Caco-2 (cell line): ENCODE measurements around the gene LGR6. TPM values are rescaled to one million over a fixed set of nuclear protein-coding genes. Genes with fewer than 3 reads are reported as not detected.

Experiments used
- BruUV-seq: library from RNA; stranded (reverse); fragments of 400-500 nt; replicated peaks from 2 replicates; lab custom pipeline; 2021; lab: Mats Ljungman, UMichigan
- CTCF ChIA-PET: fragments of 300-600 bp; sonication (Branson Sonifier 250); formaldehyde crosslinking; loops from one replicate; lab custom pipeline; 2022; ENCODE audit warnings: antibody characterized with exemption; lab: Charles Lee
- POLR2A ChIA-PET: fragments of 300-600 bp; sonication (Branson Sonifier 250); formaldehyde crosslinking; loops from one replicate; lab custom pipeline; 2022; ENCODE audit warnings: antibody characterized with exemption; lab: Charles Lee
- DNase-seq, 2 experiments: peaks; one replicate each; pipeline versions ENCODE4 v3.0.0 to v3.0.0-alpha.2; 2020 to 2022
- H3K27me3 ChIP-seq: replicated peaks from 2 replicates; pipeline ENCODE4 v1.6.0; 2011; ENCODE audit warnings: low read length; ENCODE audit not compliant: control insufficient read depth, insufficient read depth
- H3K36me3 ChIP-seq: 2 replicates; pipeline ENCODE4 v1.5.1; 2011; ENCODE audit warnings: low read length; ENCODE audit not compliant: control insufficient read depth, insufficient read depth
- H3K4me1 ChIP-seq: fragments of 250-450 bp; sonication (Bioruptor Pico); 2 replicates; pipeline ENCODE4 v1.5.1; 2020; ENCODE audit warnings: mild to moderate bottlenecking
- H3K4me3 ChIP-seq: 2 replicates; pipeline ENCODE4 v1.5.1; 2011; ENCODE audit warnings: low read depth, mild to moderate bottlenecking, control low read depth, low read length
- H3K9me3 ChIP-seq: fragments of 250-450 bp; sonication (Bioruptor Pico); 2 replicates; pipeline ENCODE4 v1.5.1; 2020; ENCODE audit warnings: mild to moderate bottlenecking, moderate library complexity
- H3K27ac Mint-ChIP-seq: one replicate; pipeline ENCODE4 v1.8.0; 2022; ENCODE audit warnings: mixed read lengths; ENCODE audit not compliant: unreplicated experiment
- H3K27me3 Mint-ChIP-seq: one replicate; pipeline ENCODE4 v1.8.0; 2022; ENCODE audit warnings: mixed read lengths; ENCODE audit not compliant: insufficient read depth, unreplicated experiment
- H3K36me3 Mint-ChIP-seq: one replicate; pipeline ENCODE4 v1.8.0; 2022; ENCODE audit warnings: mild to moderate bottlenecking, mixed read lengths; ENCODE audit not compliant: insufficient read depth, unreplicated experiment
- H3K4me1 Mint-ChIP-seq: one replicate; pipeline ENCODE4 v1.8.0; 2022; ENCODE audit warnings: low read depth, mixed read lengths; ENCODE audit not compliant: unreplicated experiment
- H3K4me3 Mint-ChIP-seq: one replicate; pipeline ENCODE4 v1.8.0; 2022; ENCODE audit warnings: mild to moderate bottlenecking, moderate library complexity, mixed read lengths; ENCODE audit not compliant: unreplicated experiment
- H3K9me3 Mint-ChIP-seq: one replicate; pipeline ENCODE4 v1.8.0; 2022; ENCODE audit warnings: mixed read lengths; ENCODE audit not compliant: unreplicated experiment
- CTCF ChIP-seq, 2 experiments: fragments of 200-600 bp in 1 of 2; IDR thresholded peaks; 1 replicate in 1 of 2; 2 replicates in 1 of 2; pipeline versions ENCODE4 v1.5.1 to v1.8.0; 2011 to 2022; ENCODE audit warnings: antibody characterized with exemption in 1 of 2, control low read depth in 1 of 2, inconsistent platforms in 1 of 2, low read depth in 1 of 2, low read length in 1 of 2, mild to moderate bottlenecking in 1 of 2, moderate library complexity in 1 of 2; ENCODE audit not compliant: insufficient read depth in 1 of 2, severe bottlenecking in 1 of 2, unreplicated experiment in 1 of 2
- intact Hi-C: fragments of 100-400 bp; cut with micrococcal nuclease; formaldehyde crosslinking; loops from one replicate; pipeline ENCODE4 v1.10.0; 2022; ENCODE audit not compliant: unreplicated experiment
- total RNA-seq: library from RNA; stranded (reverse); gene quantifications from 2 replicates; pipeline ENCODE4 v1.2.3, GENCODE V29; 2022

LGR6 gene
- total RNA-seq, 1 experiment from 2014 or later: 0.36 TPM

- no TSS peak for BruUV-seq
- no peaks in the 10 kb centered on the region for H3K9me3 Mint-ChIP-seq
- peaks cover 18% of the 10 kb centered on the region for H3K27me3 Mint-ChIP-seq
- intact Hi-C loops: no loop called here
- H3K4me3 ChIP-seq: no peak overlapping the region
- TF ChIP-seq CTCF (IDR thresholded peaks at IDR 0.05; ENCODE audit: insufficient read depth in 1 of 2, low read depth in 1 of 2, low read length in 1 of 2, severe bottlenecking in 1 of 2, unreplicated experiment in 1 of 2): no peak
- H3K27ac Mint-ChIP-seq: no peak overlapping the region
- ChIA-PET POLR2A (no interaction called here), CTCF (interaction anchor here (0.6 kb wide), 1 partner anchor 1066 kb away, joined by 4 read pairs; no protein-coding TSS in a partner anchor)
- H3K4me3 Mint-ChIP-seq: no peak overlapping the region
- H3K36me3 Mint-ChIP-seq: no peaks in the 10 kb centered on the region
- H3K27me3 ChIP-seq: no peaks in the 10 kb centered on the region
- no peak for DNase-seq
- no peaks in the 10 kb centered on the region for H3K9me3 ChIP-seq
- no peaks in the 10 kb centered on the region for H3K4me1 ChIP-seq
- H3K4me1 Mint-ChIP-seq: no peaks in the 10 kb centered on the region
- no peaks in the 10 kb centered on the region for H3K36me3 ChIP-seq
Observed at GRCh38 chr1:202279806-202280205, 86.2 kb downstream of the LGR6 start.

DNA sequence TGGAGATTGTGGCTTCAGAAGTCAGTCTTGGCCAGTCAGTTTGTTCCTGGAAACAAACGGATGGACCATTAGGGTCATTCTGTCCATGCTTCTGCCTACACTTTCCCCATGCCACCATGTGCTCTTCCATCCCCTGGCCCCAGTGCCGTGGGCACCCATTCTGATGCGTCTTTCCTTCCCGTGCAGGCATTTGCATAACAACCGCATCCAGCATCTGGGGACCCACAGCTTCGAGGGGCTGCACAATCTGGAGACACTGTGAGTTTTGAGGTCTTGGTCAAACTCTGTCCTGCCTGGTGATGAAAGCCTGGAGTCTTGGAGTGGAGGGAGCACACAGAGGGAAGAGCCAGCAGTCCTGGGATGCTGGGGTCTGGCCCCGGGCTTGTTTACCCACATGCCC, 87.0 kb downstream of the LGR6 start:
- no peak overlapping the region for H3K4me3 Mint-ChIP-seq
- no peak overlapping the region for H3K27ac Mint-ChIP-seq
- Histone ChIP-seq H3K4me1 (no peaks in the 10 kb centered on the region), H3K36me3 (no peaks in the 10 kb centered on the region), H3K27me3 (no peaks in the 10 kb centered on the region), H3K4me3 (no peak overlapping the region), H3K9me3 (no peaks in the 10 kb centered on the region)
- DNase-seq: no peak
- H3K9me3 Mint-ChIP-seq: no peaks in the 10 kb centered on the region
- no peak for TF ChIP-seq CTCF (IDR thresholded peaks at IDR 0.05; ENCODE audit: insufficient read depth in 1 of 2, low read depth in 1 of 2, low read length in 1 of 2, severe bottlenecking in 1 of 2, unreplicated experiment in 1 of 2)
- BruUV-seq: no TSS peak
- H3K4me1 Mint-ChIP-seq: no peaks in the 10 kb centered on the region
- ChIA-PET CTCF (interaction anchor here (0.5 to 0.6 kb wide), 2 partner anchors 9 to 67 kb away, joined by 3 to 4 read pairs; no protein-coding TSS in a partner anchor), POLR2A (no interaction called here)
- intact Hi-C loops: no loop called here
- no peaks in the 10 kb centered on the region for H3K36me3 Mint-ChIP-seq
- peaks cover 17% of the 10 kb centered on the region for H3K27me3 Mint-ChIP-seq

DNA sequence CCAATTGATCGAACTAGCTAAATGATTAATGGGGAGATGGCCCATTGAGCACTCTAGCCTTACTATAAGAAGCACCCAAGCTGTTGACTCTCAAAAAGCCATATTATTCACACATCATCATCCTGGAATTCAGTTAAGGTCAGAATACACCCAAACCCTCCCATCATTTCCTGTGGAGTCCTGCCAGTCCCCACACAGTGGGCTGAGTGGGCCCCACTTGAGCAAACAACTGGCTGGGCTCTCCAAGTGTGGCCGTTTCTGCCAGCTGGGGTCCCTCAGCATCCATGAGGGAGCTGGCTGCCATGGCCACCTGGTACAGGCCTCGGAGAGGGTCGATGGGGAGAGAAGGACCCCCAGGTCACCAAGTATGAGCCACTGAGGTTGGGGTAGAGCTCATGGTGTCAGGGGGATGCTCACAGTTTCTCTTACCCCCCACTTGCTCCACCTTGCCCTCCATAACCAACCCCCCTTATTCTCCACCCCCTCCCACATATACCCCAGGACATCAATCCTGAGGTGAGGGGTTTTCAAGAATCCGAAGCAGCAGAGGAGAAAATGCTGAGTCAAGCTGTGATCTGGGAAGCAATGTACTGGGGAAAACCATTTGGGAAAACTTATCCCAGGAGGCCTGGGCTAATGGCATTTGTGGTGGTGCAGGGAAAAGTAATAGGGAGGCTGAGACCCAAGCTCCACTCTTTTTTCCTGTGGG, 87.9 kb downstream of the LGR6 start:
- no peaks in the 10 kb centered on the region for H3K27me3 ChIP-seq

More for the DNA sequence above, 87.9 kb downstream of the LGR6 start:
- ChIA-PET POLR2A (no interaction called here), CTCF (no interaction called here)
- H3K27ac Mint-ChIP-seq: no peak overlapping the region
- Histone ChIP-seq H3K36me3 (no peaks in the 10 kb centered on the region), H3K9me3 (no peaks in the 10 kb centered on the region), H3K4me3 (no peak overlapping the region), H3K4me1 (no peaks in the 10 kb centered on the region)
- peak in 1 of 2 experiments; percentile 17 for DNase-seq
- no peaks in the 10 kb centered on the region for H3K9me3 Mint-ChIP-seq
- H3K36me3 Mint-ChIP-seq: no peaks in the 10 kb centered on the region
- intact Hi-C loops: no loop called here
- peaks cover 13% of the 10 kb centered on the region for H3K27me3 Mint-ChIP-seq
- no peak for TF ChIP-seq CTCF (IDR thresholded peaks at IDR 0.05; ENCODE audit: insufficient read depth in 1 of 2, low read depth in 1 of 2, low read length in 1 of 2, severe bottlenecking in 1 of 2, unreplicated experiment in 1 of 2)
- H3K4me3 Mint-ChIP-seq: no peak overlapping the region
- no TSS peak for BruUV-seq
- H3K4me1 Mint-ChIP-seq: no peaks in the 10 kb centered on the region
